Measurements from ENCODE around the gene ABCA6.
"Not testable (repeated sequence)": the region's sequence is repeated elsewhere in the genome, so short reads cannot be mapped to it uniquely, and the experiment has no call there.

ABCA6 gene, protein sequence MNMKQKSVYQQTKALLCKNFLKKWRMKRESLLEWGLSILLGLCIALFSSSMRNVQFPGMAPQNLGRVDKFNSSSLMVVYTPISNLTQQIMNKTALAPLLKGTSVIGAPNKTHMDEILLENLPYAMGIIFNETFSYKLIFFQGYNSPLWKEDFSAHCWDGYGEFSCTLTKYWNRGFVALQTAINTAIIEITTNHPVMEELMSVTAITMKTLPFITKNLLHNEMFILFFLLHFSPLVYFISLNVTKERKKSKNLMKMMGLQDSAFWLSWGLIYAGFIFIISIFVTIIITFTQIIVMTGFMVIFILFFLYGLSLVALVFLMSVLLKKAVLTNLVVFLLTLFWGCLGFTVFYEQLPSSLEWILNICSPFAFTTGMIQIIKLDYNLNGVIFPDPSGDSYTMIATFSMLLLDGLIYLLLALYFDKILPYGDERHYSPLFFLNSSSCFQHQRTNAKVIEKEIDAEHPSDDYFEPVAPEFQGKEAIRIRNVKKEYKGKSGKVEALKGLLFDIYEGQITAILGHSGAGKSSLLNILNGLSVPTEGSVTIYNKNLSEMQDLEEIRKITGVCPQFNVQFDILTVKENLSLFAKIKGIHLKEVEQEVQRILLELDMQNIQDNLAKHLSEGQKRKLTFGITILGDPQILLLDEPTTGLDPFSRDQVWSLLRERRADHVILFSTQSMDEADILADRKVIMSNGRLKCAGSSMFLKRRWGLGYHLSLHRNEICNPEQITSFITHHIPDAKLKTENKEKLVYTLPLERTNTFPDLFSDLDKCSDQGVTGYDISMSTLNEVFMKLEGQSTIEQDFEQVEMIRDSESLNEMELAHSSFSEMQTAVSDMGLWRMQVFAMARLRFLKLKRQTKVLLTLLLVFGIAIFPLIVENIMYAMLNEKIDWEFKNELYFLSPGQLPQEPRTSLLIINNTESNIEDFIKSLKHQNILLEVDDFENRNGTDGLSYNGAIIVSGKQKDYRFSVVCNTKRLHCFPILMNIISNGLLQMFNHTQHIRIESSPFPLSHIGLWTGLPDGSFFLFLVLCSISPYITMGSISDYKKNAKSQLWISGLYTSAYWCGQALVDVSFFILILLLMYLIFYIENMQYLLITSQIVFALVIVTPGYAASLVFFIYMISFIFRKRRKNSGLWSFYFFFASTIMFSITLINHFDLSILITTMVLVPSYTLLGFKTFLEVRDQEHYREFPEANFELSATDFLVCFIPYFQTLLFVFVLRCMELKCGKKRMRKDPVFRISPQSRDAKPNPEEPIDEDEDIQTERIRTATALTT (N-terminal part only)

DNA sequence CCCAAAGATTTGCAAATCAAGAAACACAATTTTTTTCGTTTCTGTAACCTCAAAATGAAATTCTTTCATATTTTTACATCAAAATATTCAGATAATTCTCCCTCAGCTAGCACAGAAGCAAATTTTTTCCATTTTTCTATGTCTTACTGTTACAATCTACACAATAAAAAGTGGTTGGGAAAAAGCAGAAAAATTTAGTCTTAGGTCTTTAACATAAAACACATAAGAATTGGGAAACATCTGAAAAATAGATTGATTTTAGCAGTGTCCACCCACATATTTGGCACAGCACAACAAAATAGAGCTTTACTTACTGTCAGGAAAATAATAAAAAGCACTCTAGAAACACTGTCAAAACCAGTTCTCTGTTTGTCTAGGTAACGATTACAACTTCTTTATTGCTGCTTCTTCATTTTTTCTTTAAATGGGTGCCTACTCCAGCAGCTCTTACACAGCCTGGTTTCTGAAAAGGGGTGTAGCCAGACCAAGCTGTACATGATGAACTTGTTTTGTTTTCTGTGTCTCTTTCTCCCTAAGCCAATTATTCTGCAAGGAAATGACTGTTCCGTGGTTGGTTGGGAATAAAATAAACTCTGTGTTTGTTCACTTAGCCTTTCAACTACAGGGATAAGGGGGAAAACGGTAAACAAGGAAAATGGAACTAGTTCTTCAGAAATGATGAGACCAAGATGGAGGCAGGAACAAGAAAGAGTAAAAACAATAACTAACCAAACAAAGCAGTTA is at the start of gene ABCA6:
Gene ABCA6, minus strand, starts transcription at position 465 of the 744 bp plus-strand sequence. CDS start 1,192 bp downstream, outside the sequence.
- DNase-seq = no peak

DNA sequence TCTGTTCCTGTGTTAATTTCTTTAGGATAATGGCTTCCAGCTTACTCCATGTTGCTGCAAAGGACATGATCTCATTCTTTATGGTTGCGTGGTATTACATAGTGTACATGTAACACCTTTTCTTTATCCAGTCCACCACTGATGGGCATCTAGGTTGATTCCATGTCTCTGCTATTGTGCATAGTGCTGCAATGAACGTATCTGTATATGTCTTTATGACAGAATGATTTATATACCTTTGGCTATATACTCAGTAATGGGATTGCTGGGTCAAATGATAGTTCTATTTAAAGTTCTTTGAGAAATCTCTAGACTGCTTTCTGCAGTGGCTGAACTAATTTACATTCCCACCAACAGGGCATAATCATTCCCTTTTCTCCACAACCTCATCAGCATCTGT is 47.1 kb upstream of the ABCA6 start:
- no peak for DNase-seq

- DNase-seq = no peak
Observed at GRCh38 chr17:69188064-69188463, 46.4 kb upstream of the ABCA6 start.

DNA sequence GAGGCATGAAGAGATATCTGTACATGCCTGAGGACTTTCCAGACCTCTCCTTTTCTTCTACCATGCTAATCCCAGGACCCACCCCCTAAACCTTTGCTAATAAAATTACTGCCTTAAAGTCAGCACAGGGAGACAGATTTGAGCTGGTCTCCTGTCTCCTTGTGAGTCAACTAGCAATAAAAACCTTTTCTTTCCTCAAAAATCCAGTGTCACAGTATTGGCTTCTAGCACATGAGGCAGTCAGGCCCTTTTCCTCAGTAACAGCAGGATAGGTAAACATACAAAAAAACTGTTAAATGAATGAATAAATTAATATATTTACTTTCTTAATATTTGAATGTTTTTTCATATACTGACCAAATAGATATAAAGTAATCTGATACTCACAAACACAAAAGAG is 45.6 kb upstream of the ABCA6 start:
- DNase-seq = no peak

- no peak for DNase-seq
Observed at GRCh38 chr17:69179227-69179952, 37.7 kb upstream of the ABCA6 start.

GRCh38 chr17:69176457-69176795 is 34.7 kb upstream of the ABCA6 start:
- no peak for DNase-seq

DNA sequence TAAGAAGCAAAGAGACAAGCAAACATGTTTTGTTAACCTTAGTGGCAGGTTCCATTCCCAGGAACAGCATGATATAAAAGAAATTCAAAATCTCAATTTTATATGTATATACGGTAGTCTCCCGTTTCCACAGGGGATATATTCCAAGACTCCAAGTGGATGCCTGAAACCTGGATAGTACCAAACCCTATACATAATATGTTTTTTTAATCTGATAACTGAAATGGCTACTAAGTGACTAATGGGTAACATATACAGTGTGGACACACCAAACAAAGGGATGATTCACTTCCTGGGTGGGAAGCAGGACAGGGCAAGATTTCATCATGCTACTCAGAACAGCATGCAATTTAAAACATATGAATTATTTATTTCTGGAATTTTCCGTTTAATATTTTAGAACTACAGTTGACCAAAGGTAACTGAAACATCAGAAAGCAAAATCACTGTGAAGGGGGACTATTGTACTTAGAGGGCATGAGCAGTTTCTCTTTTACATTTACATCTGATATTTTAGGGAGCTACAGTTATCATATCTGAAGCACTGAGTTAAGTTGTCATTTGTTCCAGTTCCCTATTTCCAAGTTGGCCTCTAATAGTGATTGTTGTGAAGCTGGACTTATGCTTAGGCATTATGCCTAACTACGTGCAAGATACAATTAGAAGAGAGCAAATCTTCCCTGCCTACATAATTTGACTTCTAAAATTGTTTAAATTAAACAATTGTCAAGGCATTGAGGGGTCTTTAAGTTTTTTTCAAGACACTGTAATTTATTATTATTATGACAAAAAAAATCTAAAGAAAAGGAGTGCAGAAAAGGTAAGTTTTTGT is 34.1 kb upstream of the ABCA6 start:
- DNase-seq = no peak

- no peak for DNase-seq
Observed at GRCh38 chr17:69175262-69175624, 33.5 kb upstream of the ABCA6 start.

GRCh38 chr17:69173118-69173517 is 31.4 kb upstream of the ABCA6 start:
- no peak for DNase-seq

DNA sequence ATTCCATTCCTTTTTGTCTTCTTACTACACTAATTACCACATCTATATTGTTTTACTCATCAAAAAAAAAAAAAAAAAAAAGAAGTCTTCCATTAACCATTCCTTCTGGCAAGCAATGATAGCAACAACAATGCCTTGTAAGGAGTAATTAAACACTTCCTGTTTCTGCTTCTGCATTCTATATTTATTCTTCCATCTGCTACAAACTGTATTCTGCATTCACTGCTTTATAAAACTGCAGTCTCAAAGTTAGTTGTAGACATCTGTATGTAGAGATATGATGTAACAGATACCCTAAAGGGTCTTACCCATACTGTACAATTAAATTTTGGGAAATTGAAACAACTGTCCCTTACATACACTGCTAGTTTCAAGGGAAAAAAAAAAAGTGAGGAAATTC is 28.7 kb upstream of the ABCA6 start:
- DNase-seq = no peak

DNA sequence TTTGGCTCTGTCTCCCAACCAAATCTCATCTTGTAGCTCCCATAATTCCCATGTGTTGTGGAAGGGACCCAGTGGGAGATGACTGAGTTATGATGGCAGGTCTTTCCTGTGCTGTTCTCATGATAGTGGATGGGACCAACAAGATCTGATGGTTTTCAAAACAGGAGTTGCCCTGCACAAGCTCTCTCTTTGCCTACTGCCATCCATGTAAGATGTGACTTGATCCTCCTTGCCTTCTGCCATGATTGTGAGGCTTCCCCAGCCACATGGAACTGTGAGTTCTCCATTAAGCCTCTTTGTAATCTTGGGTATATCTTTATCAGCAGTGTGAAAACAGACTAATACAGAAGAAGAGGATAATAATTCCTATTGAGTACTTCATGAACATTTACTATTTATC is 26.9 kb upstream of the ABCA6 start:
- DNase-seq = not testable (repeated sequence)

GRCh38 chr17:69166957-69167356 is 25.3 kb upstream of the ABCA6 start:
- no peak for DNase-seq

DNA sequence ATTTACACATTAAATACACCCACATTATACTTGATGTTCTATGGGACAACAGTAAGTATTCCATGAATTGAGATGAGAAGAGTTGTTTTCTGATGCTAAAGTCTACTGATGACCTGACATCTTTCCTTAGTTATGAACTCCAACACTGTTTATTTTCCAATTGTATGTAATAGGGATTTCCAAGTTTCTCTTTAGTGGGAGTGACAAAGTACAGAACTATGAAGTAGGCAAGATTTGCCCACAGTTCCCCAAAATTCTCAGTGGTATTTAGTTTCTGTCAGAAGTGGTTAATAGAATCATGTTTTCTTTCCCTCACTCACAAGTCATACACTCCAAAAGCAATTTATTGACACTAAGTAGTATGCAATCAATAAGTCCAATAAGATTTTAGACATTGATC is 22.5 kb upstream of the ABCA6 start:
- DNase-seq = no peak

GRCh38 chr17:69159418-69159817 is 17.7 kb upstream of the ABCA6 start:
- DNase-seq = no peak

- DNase-seq = no peak
Observed at GRCh38 chr17:69154267-69154666, 12.6 kb upstream of the ABCA6 start.

- DNase-seq = no peak
Observed at GRCh38 chr17:69150333-69150732, 8.6 kb upstream of the ABCA6 start.

GRCh38 chr17:69147460-69147859 is 5.8 kb upstream of the ABCA6 start:
- DNase-seq = no peak

DNA sequence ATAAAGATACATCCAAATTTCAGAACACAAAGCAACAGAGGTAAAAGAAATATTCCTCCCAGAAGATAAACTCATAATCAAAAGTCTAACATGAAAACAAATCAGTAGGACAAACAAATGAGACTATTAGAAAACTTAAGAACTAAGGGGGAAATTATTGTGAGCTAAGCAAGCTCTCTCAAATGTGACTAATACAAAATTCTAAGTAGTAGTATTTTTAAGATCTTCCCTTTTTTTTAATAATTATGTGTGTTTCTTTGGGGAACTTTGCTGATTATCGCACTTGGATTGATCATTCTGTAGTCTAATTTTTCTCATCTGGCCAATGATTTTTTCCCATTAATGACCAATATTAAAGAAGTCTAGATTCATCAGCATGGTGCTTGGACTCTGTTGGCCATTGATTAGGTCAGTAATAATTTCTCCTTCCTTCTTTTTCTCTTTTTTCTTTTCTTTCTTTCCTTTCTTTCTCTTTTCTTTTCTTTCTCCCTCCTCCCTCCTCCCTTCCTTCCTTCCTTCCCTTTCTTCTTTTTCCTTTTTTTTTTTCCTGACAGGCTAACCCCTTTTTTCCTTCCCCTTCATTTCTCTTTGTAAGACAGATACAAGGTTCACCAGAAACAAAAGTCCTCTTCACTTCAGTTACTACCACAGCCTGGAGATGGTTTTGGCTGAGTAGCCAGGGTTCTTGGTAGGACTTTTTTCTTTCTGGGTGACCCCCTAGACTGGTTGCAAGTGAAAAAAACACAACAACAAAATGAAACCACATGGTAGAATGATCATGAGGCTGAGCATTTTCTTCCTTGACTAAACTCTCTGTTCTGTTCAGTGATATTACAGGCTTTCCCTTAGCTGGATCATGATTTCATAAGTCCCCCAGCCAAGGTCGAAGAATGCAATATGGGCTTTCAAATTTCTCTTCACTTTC is 2.9 kb upstream of the ABCA6 start:
- no peak for DNase-seq

GRCh38 chr17:69143683-69144231 is 2.1 kb upstream of the ABCA6 start:
- no peak for DNase-seq

- DNase-seq = no peak
Observed at GRCh38 chr17:69143151-69143550, 1.5 kb upstream of the ABCA6 start.

All from activated CD8-positive, alpha-beta memory T cell treated with anti-CD3 and anti-CD28 coated beads, Interleukin-2, amount 50 U/mL, for 48 hours (primary cell).